Inflammatory macrophage (primary cell): ENCODE data around the gene MICU2.
A peak's percentile ranks its signal among the peaks of the same experiment; 100 is the strongest.
"Not testable (repeated sequence)": the region's sequence is repeated elsewhere in the genome, so short reads cannot be mapped to it uniquely, and the experiment has no call there.

Experiments used
- DNase-seq, 2 donors: peaks; one replicate each; pipeline ENCODE4 v3.0.0-alpha.2; 2020 to 2022

The MICU2 gene

GRCh38 chr13:21594715-21595545, 9.0 kb downstream of the MICU2 start:
- DNase-seq: no peak

GRCh38 chr13:21590665-21591456, 13.1 kb downstream of the MICU2 start:
- not testable (repeated sequence) for DNase-seq

GRCh38 chr13:21590231-21590630, 13.7 kb downstream of the MICU2 start:
- DNase-seq: no peak

GRCh38 chr13:21589510-21589909, 14.5 kb downstream of the MICU2 start:
- not testable (repeated sequence) for DNase-seq

GRCh38 chr13:21588411-21588810, 15.6 kb downstream of the MICU2 start:
- DNase-seq: not testable (repeated sequence)

- DNase-seq: no peak
These were observed 18.9 kb downstream of the MICU2 start for GRCh38 chr13:21584973-21585592.

- no peak for DNase-seq
These were observed 20.5 kb downstream of the MICU2 start for GRCh38 chr13:21583478-21583877.

- no peak for DNase-seq
These were observed 23.2 kb downstream of the MICU2 start for GRCh38 chr13:21580736-21581135.

GRCh38 chr13:21579754-21580316, 24.1 kb downstream of the MICU2 start:
- no peak for DNase-seq

- no peak for DNase-seq
These were observed 25.2 kb downstream of the MICU2 start for GRCh38 chr13:21578748-21579147.

GRCh38 chr13:21576426-21576825, 27.5 kb downstream of the MICU2 start:
- no peak for DNase-seq

GRCh38 chr13:21573920-21574712, 29.9 kb downstream of the MICU2 start:
- DNase-seq: no peak

- no peak for DNase-seq
These were observed 34.3 kb downstream of the MICU2 start for GRCh38 chr13:21569686-21570085.

- no peak for DNase-seq
These were observed 35.1 kb downstream of the MICU2 start for GRCh38 chr13:21568854-21569253.

- DNase-seq: no peak
These were observed 36.3 kb downstream of the MICU2 start for GRCh38 chr13:21567714-21568113.

- DNase-seq: peak; percentile 26 to 28
These were observed 46.0 kb downstream of the MICU2 start for GRCh38 chr13:21557995-21558394.

GRCh38 chr13:21556051-21556450, 47.9 kb downstream of the MICU2 start:
- DNase-seq: no peak

- not testable (repeated sequence) for DNase-seq
These were observed 50.7 kb downstream of the MICU2 start for GRCh38 chr13:21553261-21553660.

- DNase-seq: no peak
These were observed 53.1 kb downstream of the MICU2 start for GRCh38 chr13:21550918-21551317.

GRCh38 chr13:21549633-21550032, 54.3 kb downstream of the MICU2 start:
- no peak for DNase-seq

GRCh38 chr13:21548577-21548976, 55.4 kb downstream of the MICU2 start:
- DNase-seq: no peak

- no peak for DNase-seq
These were observed 57.6 kb downstream of the MICU2 start for GRCh38 chr13:21546372-21546771.
